Inflammatory macrophage (primary cell): ENCODE measurements around the gene AGRN.
"Not testable (repeated sequence)": the region's sequence is repeated elsewhere in the genome, so short reads cannot be mapped to it uniquely, and the experiment has no call there.

ENCODE experiments used
- DNase-seq, 2 donors: peaks; one replicate each; pipeline ENCODE4 v3.0.0-alpha.2; 2020 to 2022
- total RNA-seq, 18 experiments: gene quantifications; one replicate each; lab custom pipeline; 2026; ENCODE audit warnings: mixed read lengths in 6 of 18, inconsistent platforms in 2 of 18; lab: John Stamatoyannopoulos, UW

Gene AGRN
- 34.4 to 329 (median 94.8) reads per million in 18 experiments for total RNA-seq

- DNase-seq = peak in 1 of 2 donors; percentile 44
Observed at GRCh38 chr1:1020000-1020404, at the start of gene AGRN. AGRN (plus strand) TSS chr1:1020120; CDS start chr1:1020173, 53 bp downstream.

DNA sequence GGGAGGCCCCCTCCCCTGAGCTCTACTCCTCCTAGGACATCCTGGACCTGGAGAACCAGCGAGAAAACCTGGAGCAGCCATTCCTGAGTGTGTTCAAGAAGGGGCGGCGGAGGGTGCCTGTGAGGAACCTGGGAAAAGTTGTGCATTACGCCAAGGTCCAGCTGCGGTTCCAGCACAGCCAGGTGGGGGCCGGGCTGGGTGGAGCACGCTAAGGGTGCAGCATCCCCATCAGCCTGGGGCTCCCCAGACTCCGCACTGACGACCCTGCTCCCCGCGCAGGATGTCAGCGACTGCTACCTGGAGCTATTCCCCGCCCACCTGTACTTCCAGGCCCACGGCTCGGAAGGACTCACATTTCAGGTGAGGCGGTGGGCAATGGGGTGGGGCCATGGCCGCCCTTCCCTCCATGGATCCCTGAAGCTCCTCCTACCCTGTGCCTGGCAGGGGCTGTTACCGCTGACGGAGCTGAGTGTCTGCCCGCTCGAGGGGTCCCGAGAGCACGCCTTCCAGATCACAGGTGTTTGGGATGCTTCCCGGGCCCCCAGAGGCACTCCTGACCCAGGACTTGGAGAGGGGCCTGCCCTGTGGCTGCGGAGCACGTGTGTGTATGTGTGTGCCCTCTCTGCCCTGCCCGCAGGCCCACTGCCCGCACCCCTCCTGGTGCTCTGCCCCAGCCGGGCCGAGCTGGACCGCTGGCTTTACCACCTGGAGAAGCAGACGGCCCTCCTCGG lies 49.5 kb upstream of the AGRN start:
- no peak for DNase-seq

DNA sequence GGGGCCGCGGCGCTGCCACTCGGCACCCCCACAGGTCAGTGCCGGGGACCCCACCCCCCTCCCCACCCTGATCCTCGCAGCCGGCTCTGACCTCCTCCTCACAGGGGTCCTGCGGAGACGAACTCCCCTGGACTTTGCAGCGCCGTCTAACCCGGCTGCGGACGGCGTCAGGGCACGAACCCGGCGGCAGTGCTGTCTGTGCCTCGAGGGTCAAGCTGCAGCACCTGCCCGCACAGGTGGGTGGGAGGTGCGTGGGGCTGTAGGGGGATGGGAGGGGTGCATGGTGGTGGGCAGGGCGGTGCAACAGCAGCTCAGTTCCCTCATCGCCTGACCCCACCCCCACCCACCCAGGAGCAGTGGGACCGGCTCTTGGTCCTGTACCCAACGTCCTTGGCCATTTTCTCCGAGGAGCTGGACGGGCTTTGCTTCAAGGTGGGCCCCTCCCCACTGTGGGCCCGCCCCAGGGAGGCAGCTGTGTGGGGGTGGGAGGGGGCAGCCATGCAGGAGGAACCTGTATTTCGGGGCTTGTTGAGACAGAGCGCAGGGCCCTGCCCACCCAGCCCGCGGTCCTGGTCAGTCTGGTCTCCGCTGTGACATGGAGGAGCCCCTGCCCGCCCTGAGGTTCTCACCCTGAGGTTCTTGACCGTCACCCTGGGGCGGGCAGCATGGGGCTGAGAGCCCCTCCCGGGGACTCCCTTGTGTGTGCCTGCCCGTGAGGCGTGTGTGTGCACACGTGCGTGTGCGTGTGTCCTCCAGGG lies 48.8 kb upstream of the AGRN start:
- DNase-seq = no peak

- DNase-seq = no peak
Observed at GRCh38 chr1:971751-972506, 48.0 kb upstream of the AGRN start.

DNA sequence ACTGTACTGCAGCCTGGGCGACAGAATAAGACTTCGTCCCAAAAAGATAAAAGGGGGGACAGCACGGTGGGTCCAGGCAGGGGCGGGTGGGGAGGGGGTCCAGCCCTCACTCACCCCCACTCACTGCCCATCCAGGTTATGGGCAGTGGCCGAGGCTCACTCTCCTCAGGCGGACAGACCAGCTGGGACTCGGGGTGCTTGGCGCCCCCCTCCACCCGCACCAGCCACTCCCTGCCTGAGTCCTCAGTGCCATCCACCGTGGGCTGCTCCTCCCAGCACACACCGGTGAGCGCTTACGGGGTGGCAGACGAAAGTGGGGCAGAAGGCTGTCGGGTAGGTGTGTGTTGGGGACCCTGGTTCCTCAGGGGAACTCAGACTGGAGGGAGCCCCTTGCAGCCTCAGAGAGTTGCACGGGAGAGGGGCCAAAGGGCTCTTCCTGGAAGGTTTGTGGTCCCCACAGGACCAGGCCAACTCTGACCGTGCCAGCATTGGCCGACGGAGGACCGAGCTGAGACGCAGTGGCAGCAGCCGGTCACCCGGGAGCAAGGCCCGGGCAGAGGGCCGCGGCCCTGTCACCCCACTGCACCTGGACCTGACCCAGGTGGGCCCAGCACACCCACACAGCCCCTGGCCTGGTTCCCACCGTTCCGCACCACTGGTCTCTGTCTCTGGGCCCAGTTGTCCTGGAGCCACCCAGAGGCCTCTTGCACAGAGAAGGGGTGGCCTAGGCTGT lies 47.0 kb upstream of the AGRN start:
- no peak for DNase-seq

DNA sequence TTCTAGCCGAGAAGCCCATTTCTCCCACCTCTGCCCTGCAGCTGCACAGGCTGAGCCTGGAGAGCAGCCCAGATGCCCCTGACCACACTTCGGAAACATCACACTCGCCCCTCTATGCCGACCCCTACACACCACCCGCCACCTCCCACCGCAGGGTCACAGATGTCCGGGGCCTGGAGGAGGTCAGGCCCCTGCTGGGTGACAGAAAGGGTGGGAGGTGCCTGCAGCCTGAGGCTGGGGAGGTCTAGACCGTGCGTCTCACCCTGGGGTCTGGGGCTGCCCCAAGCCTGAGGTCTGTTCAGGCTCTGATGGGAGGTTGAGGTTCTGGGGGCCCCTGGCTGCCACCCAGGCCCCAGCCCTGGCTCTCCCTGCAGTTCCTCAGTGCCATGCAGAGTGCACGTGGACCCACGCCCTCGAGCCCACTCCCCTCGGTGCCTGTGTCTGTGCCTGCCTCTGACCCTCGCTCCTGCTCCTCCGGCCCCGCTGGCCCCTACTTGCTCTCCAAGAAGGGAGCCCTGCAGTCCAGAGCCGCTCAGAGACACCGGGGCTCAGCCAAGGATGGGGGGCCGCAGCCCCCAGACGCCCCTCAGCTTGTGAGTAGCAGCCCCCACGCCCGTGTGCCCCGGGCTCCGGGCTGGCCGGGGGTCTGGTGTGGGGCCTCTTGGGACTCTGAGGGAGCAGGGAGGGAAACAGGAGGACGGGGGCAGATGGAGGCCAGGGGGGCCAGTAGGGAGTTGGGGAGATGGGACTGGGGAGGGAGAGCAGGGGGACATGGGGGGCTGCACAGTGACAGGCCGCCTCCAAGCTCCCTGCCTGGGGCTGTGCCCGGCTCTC lies 46.2 kb upstream of the AGRN start:
- no peak for DNase-seq

- DNase-seq = no peak
Observed at GRCh38 chr1:974293-974640, 45.7 kb upstream of the AGRN start.

GRCh38 chr1:974687-975328 lies 45.1 kb upstream of the AGRN start:
- no peak for DNase-seq

- DNase-seq = no peak
Observed at GRCh38 chr1:975365-975764, 44.6 kb upstream of the AGRN start.

DNA sequence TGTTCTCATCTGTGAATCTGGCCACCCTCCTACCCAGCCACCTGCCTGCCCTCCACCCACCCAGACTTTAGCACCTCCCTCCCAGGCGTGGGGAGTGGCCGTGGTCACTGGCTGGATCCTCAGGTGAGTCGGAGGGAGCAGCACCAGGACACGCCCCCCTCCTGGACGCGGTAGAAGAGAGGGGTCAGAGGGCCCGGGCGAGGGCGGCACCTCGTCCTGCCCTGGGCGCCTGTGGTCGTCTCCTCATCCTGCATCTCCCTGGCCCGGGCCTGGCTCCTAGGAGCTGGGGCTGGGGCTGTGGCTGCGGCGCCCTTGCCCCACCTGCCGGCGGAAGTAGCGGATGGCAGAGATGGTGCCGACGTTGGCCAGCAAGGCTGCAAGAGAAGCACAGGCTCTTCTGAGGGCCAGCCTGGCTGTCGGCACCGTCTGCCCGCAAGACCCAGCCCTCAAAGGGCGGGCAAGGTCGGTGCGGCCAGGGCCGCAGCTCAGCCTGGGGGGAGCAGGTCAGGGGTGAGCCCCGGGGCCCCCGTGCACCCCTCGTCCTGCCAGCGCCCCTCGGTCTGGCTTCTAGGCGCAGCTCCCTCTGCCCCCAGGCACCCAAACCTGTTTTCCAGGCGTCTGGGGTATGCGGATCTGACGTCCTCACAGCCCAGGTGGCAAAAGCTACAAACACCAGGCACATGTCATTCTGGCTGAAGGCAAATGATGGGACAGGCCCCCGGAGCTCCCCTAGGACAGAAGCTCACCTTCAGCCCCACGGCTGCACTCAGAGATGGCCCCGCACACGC lies 43.8 kb upstream of the AGRN start:
- peak; percentile 51 to 64 for DNase-seq

GRCh38 chr1:976791-977190 lies 43.1 kb upstream of the AGRN start:
- not testable (repeated sequence) for DNase-seq

DNA sequence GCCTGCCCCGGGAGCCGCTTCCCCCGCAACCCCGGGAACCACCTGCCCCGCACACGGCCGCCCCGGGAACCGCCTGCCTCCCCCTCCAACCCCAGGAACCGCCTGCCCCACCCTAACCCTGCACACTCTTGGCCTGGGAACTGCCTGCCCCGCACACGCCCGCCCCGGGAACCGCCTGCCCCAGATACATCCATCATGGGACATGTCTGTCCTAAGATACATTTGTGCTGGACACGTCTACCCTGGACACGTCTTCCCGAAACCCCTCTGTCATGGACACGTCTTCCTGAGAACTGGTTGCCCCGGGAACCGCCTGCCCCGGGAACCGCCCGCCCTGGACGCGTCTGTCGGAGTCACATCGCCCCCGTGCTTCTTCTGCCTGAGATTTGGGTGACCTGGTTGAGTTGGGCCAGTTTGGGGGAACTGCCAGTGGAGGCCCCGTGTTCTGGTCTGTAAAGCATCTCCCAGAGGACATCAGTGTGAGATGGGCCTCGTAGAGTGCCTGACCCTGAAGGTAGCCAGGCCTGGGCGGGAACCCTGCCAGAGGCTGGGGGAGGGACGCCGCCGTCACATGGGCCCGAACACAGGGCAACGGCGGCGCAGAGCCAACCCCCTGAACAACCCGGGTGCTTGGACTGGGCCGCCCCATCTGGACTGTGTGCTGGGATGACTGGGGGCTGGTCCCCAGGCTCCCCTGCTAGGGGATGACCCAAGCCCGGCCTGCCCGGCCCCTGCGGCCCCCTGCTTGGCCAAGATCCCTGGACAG lies 41.7 kb upstream of the AGRN start:
- DNase-seq = no peak

- no peak for DNase-seq
Observed at GRCh38 chr1:978835-979743, 40.8 kb upstream of the AGRN start.

- no peak for DNase-seq
Observed at GRCh38 chr1:979744-980072, 40.2 kb upstream of the AGRN start.

- DNase-seq = no peak
Observed at GRCh38 chr1:980137-980571, 39.8 kb upstream of the AGRN start.

DNA sequence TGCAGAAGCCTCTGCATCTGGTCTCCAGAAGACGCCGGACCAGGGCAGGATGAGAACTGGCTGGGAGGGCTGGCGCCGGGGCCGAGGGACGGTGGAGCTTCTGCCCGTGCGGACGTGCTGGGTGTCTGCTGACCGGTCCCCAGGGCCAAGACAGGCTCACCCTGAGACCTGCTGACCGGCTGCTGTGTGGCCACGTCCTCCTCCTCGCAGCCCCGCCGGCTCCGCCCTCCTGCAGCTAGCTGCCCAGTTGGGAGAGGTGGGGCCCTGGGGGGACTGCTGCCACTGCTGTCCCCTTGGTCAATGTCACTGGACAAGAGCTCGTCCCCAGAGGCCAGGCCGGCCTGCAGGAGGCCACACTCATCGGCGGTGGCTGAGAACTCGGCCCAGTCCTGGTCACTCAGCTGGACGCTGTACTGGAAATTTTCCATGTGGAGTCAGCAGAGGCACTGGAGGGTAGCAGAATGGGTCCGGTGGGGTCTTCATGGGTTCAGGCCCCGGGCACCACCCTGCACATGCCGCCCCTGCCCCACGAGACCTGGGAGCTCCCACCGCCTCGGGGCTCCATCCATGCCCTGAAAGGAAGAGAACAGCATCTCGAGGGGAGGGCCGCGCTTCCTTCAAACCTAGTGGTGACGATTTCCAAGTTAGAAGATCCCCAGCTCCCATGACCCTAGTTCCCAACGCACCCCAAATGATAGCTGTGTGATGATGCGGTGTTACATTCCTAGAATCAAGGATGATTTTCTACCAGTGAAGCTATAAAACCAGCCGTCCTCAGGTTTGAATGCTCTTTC lies 39.1 kb upstream of the AGRN start:
- DNase-seq = no peak

- no peak for DNase-seq
Observed at GRCh38 chr1:981491-981954, 38.4 kb upstream of the AGRN start.
